NCI-H2227 (cell line): ENCODE measurements around the gene TP53AIP1.
"Not testable (repeated sequence)": the region's sequence is repeated elsewhere in the genome, so short reads cannot be mapped to it uniquely, and the experiment has no call there.

Source experiments
- DNase-seq: peaks from one replicate; lab custom pipeline; 2025; ENCODE audit not compliant: unreplicated experiment; lab: John Stamatoyannopoulos, UW

Gene TP53AIP1

DNA sequence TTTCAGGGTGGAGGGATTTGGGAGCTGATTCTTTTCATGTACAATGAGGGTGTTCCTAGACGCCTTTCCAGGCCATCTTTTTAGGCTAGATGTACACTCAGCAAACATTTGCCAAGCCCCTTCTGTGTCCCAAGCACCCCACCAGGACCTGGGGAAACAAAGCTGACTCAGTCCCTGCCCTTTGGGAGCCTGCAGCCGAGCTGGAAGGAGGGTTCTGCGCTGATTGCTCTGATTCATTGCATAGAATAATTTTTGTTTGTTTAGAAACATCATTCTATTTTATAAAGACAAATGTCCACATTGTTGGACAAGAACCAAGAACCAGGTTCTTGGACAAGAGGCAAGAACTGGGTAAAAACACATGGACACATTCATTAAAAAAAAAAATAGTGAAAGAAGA, 16.7 kb downstream of the TP53AIP1 start:
- DNase-seq: no peak

DNA sequence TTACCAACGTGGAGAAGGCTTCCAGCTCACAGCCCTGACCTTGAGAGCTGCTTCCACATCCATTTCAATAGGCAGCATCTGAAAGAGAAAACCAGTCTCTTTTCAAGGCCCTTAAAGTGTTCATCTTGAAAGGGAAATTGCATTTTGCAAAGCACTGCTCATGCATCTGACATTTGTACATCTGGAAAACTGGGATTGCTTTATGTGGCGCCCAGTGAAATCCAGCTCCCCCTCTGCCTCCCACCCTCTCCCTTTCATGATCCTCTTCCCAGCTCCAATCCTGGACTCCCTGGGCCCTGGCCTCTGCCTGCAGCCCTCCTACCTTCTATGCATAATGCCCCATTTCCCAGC, 17.4 kb downstream of the TP53AIP1 start:
- DNase-seq: no peak

DNA sequence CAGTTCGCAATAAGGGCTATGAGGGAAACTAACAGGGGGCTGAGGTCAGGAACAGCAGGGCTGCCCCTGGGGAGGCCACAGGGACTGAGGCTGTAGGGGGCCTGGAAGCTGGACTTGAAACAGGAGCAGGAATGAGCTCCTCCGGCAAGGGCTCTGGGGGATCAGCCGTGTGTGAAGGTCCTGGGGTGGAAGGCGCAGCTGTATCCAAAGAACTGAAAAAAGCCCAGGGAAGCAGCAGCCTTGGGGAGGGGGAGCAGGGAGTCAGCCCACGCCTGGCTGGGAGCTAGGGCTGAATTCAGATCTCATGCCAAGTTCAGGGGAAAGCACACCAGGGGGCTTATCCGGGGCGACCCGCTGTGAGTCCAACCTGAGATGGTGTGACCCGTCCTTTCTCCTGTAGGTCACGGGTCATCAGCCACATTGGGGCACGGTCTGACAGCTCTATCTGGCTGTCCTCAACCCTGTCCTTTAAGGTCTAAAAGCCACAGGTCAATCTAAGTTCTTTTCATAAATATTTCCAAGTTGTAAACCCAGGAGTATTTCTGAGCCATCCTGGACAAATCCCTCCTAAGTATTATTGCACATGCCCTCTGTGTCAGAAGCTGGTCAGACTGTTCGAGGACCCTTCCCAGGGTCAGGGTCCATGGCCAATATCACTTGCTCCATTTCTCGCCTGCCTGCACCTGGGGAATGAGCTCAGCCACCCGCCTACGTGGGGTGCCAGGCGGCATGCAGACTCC, 18.0 kb downstream of the TP53AIP1 start:
- no peak for DNase-seq

DNA sequence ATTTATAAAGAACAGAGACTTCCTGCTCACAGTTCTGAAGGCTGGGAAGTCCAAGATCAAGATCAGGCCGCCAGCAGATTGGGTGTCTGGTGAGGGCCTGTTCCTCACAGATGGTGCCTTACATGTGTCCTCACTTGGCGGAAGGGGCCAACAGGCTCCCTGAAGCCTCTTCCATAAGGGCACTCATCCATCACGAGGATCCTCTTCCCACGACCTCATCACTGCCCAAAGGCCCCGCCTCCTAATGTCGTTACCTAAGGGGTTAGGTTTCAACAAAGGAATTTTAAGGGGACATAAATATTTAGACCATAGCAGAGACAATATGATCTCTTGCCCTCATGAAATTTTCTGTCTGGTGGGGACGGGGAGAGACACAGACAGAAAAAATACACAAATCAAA, 18.6 kb downstream of the TP53AIP1 start:
- DNase-seq: no peak

DNA sequence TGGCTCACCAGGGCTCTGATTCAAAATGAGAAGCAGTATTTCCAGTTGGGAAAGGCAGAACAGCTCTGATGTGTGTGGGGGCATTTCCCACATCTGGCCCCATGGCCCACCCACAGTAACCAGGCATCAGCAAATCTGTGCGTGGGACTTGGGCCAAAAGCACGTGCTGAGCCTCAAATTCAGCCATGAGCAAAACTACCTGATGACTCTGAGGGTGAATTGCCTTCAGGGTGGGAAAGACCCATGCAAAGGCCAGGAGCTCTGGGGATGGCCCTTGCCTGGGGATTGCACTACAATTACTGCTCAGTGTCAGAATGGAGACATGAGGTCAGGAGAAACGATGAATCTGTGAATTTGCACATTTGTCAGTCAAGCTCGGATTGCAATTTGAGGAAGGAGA, 20.9 kb downstream of the TP53AIP1 start:
- DNase-seq: no peak

DNA sequence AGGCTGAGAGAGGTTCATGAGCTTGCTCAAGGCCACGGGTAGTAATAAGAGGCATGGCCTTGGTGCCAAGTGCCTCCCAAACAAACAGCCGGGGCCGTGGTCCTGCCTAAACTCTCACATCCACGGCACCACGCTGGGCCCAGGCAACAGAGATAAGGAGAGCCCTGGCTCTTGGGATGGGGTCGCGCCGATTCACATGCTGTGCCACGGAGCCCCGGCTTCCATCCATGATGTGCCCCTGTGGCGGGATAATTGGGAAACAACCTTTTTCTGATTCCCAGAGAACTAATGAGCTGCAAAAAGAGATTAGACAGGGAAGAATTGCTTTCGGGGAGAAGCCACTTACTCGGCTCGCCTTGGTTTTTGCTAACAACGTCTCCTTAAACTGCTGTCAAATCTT, 22.0 kb downstream of the TP53AIP1 start:
- no peak for DNase-seq

DNA sequence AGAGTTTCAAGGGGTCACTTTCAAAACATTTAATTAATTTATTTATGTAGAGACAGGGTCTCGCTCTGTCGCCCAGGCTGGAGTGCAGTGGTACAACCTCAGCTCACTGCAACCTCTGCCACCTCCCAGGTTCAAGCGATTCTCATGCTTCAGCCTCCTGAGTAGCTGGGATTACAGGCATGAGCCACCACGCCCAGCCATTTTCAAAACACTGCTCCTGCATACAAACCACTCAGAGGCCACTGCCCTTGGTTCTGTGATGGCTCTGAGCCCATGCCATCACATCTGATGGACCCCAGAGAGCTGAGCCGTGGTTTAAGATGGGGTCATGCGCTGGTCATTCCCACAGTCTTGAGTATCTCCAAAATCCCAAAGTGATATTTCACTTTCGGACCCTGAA, 23.0 kb downstream of the TP53AIP1 start:
- not testable (repeated sequence) for DNase-seq

DNA sequence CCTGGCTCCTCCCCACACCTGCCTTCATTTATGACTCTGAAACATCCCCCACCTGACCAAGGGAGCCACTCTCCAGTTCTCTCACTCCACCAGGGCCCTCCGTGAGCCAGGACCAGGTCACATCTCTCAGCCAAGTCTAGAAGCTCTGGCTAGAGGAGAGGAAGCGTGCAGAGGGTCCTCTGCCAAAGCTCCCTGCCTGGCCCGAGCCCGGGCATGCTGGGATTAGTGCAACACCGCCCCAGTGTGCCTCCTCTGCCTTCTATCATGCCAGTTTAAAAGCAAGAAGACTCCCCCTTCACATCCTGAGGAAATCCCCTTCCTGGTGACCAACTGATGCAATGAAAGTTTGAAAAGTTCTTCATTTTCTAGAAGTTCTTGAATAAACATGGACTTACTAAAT, 23.5 kb downstream of the TP53AIP1 start:
- DNase-seq: no peak

DNA sequence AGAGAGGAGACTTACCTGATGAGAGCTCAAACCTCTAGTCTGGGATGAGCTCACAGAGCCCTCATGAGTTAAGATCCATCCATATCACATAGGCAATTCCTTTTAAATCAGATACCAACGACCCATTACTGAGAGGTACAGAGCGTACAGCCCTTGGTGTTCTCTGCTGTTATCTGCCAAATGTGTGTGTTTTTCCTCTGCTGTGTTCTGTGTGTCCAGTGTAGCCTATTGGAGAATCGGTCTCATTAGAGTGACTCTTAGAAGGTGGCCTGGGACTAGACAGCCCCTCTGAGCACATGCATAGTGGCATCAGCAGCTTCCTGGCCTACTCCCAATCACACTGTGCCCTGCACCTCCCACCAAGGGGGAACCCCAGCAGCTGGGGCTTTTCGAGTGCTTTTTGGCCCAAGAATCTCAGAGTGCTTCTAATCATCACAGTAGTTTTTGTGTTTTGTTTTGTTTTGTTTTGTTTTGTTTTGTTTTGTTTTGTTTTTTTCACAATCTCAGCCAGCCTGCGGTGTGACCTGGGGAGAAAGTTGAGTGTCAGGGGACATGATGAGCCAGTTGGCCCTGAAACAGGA, 25.4 kb downstream of the TP53AIP1 start:
- no peak for DNase-seq

DNA sequence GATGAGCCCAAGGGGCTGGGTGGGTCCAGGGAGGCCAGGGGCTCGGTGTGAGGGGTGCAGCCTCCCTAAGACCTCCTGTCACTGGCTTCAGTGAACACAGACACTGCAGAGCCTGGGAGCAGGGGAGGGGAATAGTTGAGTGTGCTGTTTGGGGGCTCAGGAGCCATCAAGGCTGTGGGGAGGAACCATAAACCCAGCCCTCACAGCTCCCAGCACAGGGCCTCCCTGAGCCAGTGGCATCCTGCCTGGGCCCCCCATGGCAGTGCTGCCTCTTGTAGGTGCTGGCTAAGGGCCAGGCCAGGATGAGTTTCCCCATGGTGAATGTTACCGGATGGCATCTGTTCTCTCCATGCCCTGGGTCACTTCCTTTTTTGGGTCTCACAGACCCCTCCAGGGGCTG, 26.0 kb downstream of the TP53AIP1 start:
- no peak for DNase-seq

DNA sequence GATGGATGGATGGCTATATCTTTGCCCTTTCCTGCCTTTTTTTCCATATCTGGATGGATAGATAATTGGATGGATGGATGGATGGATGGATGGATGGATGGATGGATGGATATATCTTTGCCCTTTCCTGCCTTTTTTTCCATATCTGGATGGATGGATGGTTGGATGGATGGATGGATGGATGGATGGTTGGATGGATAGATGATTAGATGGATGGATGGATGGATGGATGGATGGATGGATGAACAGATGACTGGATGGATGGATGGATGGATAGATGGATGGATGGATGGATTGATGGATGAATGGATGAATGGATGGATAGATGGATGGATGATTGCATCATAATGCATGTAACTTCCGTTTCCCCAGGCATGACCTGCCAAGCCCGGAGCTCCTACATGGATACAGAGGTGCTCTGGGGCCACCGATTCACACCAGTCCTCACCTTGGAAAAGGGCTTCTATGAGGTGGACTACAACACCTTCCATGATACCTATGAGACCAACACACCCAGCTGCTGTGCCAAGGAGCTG, 26.6 kb downstream of the TP53AIP1 start:
- DNase-seq: no peak

DNA sequence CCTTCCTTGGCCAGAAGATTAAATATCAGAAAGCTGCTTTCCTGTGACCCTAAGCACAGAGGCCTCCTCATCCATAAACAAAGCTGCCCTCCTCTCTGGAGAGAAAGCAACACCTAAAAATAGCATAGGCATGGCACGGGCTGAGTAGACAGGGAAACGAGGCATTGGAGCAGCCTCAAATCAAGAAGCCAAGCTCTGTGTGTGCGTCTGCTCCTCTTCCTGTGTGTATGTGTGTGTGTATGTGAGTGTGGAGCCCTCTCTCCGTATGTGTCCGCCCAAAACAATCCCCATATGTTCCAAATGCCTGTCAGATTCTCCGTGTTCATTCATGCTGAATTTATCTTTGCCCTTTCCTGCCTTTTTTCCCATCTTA, 27.5 kb downstream of the TP53AIP1 start:
- DNase-seq: no peak

DNA sequence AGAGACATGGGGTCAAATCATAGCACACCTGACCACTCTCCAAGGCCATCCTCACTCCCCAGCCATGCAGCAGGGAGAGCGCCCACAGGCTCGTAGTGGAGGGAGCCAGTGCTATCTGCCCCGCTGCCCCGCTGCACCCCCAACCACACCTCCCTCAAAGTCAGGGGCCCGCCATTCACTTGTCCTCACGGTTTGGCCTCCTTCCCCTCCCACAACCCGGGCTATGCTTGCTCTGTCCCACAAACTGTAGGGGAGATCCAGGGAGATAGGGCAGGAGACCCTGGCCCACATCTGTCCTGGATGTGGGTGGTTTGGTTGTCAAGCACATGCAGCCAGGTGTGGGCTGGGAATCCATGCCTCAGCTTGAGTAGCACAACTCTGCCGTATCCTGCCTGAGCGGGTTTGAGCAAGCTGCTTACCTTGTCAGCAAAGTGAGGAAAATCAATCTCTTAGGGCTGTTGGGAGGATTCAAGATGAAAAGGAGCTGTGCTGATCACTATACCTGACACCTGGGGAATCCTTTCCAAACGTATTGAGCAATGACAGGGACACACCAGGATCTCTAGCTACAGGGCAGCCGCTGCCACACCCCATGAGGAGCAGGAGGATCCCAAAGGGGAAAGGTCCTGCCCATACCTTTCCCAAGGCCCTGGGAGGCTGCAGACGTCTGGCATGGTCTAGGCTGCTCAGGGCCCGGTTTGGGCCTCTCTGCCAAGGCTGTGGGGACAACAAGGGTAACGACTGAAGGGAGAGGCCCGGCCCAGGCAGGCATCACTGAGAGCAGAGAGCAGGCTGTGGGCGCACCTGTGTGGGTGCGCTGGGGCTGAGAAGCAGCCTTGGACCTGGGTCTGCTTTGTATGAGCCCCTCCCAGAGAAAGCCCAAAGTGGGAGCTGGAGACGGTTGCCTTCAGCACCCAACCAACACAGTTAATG, 28.2 kb downstream of the TP53AIP1 start:
- no peak for DNase-seq

DNA sequence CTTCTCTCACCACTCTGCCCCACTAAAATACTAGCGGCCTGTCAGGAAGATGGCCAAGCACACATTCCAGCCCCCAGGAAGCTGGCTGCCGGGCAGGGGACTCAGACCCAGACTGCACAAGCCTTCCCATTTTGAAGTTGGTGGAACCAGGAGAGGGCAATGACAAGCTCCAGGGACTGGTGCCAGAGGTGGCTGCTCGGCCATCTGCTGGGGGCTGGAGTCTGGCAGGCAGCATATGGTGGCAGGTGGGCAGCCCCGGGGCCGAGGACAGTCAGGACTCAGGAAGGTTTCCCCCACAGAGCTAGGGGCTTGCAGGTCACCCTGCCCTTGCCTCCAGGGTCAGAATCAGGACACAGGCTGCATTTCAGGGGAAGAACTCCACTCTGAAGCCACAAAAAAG, 28.9 kb downstream of the TP53AIP1 start:
- no peak for DNase-seq

DNA sequence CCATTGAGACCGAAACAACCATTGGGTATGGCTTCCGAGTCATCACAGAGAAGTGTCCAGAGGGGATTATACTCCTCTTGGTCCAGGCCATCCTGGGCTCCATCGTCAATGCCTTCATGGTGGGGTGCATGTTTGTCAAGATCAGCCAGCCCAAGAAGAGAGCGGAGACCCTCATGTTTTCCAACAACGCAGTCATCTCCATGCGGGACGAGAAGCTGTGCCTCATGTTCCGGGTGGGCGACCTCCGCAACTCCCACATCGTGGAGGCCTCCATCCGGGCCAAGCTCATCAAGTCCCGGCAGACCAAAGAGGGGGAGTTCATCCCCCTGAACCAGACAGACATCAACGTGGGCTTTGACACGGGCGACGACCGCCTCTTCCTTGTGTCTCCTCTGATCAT, 31.0 kb downstream of the TP53AIP1 start:
- DNase-seq: no peak

DNA sequence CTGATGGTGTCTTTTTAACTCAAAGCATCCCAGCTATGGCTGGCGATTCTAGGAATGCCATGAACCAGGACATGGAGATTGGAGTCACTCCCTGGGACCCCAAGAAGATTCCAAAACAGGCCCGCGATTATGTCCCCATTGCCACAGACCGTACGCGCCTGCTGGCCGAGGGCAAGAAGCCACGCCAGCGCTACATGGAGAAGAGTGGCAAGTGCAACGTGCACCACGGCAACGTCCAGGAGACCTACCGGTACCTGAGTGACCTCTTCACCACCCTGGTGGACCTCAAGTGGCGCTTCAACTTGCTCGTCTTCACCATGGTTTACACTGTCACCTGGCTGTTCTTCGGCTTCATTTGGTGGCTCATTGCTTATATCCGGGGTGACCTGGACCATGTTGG, 31.4 kb downstream of the TP53AIP1 start:
- DNase-seq: no peak

DNA sequence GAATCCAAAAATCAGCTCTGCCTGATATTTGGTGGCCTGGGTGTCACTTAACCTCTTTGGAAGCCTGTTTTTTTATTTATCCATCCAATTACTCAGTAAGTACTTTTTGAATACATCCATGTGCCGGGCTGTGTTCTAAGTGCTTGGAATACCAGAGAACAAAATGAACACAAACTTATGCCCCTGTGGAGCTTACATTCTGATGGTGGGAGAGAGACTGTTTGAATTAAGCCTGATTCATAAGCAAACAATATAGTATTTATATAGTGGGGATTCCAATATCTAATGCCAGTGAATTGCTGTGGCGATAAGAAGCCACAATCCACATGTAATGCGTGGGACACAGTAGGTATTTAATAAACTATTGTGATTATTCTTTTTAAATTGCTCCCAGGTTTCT, 32.1 kb downstream of the TP53AIP1 start:
- no peak for DNase-seq

DNA sequence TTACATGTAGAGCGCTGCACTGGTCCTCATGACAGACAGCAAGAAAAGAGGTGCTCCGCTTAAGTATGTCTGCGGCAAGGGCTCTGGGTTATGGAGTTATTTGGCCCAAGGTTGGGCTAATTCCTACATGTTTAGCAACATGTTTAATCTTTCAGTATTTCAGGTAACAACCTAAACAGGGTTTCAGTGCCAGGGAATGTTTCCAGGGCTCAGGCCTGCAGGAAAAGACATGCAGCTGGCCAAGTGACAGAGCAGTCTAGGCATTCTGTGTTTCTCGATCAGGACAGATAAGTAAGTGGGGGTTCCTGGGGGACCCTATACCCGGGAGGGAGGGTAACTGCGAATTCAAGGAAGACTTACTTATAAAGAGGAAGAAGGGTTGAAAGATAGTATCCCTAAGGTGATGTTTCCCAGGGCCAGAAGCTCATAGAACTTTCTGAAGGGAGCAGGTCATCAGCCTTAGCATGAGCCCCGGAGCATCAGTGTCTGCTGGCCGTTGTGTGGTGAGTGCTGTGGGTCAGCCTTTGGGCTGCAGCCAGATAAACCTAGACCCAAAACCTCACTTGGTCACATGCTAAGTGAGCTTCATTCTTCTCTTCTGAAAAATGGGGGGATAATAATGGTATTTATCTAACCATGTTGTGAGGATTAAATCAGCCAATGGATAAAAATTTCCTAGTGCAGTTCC, 33.1 kb downstream of the TP53AIP1 start:
- DNase-seq: no peak

DNA sequence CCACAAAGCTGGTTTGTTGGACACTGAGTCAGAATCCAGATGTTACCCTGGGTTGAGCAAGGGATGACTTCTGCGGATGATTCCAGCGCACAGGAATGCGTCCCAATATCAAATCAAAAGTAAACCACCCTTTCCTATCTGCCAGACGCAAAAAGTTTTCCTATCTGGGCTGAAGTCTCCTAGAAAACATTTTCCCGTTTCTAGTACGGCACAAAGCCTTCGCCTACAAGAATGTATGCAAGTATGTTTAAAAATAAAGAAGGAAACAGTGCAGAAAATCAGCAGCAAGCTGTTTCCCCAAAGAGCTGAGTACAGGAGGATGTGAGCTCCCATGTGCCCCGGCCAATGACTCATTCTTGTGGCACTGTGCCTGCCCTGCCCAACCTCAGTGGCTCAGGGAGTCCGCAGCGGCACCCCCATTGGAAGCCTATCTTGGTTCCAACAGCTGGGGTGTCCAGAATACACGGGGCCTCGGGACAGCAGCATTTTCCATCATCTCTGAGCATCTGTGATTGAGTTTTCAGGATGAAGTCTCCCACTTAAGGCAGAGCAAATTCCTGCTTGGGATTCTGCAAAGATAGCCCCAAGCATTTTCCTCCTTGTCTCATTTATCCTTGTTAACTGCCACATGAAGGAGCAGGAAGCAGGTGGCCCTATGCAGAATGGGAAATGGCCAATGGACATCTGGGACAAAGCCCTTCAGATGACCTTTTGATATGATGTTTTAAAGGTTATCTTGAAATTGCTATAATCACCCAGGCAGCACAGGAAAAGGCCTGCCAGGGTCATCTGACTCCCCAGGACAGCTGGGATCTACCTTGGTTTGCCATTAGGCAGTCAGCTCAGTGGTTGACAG, 34.1 kb downstream of the TP53AIP1 start:
- no peak for DNase-seq

DNA sequence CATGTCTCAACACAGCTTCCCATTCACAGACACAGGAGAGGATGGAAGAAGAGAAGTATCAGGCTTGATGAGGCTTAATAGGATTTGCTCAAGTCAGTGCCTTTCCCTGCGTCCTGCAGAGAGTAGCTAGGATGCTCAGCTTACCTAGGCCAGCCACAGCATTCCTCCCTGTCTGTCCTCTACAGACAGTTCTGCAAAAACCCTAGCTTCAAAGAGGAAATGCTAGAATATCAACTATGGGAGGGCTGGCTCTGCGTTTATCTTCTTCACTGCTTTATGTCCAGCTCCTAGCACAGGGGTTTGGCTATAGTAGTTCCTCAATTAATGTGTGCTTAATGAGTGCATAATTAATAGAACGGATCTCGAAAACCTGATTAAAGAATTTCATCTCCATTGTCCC, 35.1 kb downstream of the TP53AIP1 start:
- DNase-seq: no peak
